Loucy (cell line): ENCODE measurements around the gene ACSM6.

ENCODE experiments used
- CTCF ChIP-seq: fragments of 200-600 bp; sonication (generic); conservative IDR thresholded peaks from 2 replicates; pipeline ENCODE4 v1.5.1; 2014; ENCODE audit warnings: mild to moderate bottlenecking, antibody characterized with exemption, low read length
- EZH2phosphoT487 ChIP-seq: fragments of 200-600 bp; IDR thresholded peaks from 2 replicates; pipeline ENCODE4 v1.6.1; 2018; ENCODE audit warnings: antibody characterized with exemption, mild to moderate bottlenecking, moderate library complexity, borderline replicate concordance

- TF ChIP-seq CTCF: no peak
- no peak for TF ChIP-seq EZH2phosphoT487
Measured at GRCh38 chr10:95247881-95248583, 54.0 kb downstream of the ACSM6 start.
